PC-3 (cell line): ENCODE measurements around the gene NVL. TPM values are rescaled to one million over a fixed set of nuclear protein-coding genes. Genes with fewer than 3 reads are reported as not detected.

Experiments used
- ATAC-seq: fragments of 200-7000 bp; cut with Tn5 transposase; 2 replicates; pipeline ENCODE4 v1.9.1; 2020; ENCODE audit warnings: mild to moderate bottlenecking, moderate library complexity
- BruUV-seq: library from RNA; stranded (reverse); fragments of 400-500 nt; replicated peaks from 2 replicates; lab custom pipeline; 2021; lab: Mats Ljungman, UMichigan
- CTCF ChIA-PET: fragments of 300-600 bp; sonication (Branson Sonifier 250); formaldehyde crosslinking; loops from one replicate; lab custom pipeline; 2022; ENCODE audit warnings: antibody characterized with exemption; lab: Charles Lee
- POLR2A ChIA-PET: fragments of 300-600 bp; sonication (Branson Sonifier 250); formaldehyde crosslinking; loops from one replicate; lab custom pipeline; 2022; ENCODE audit warnings: antibody characterized with exemption; ENCODE audit not compliant: unreplicated experiment; lab: Charles Lee
- DNase-seq: peaks from one replicate; pipeline ENCODE4 v3.0.0-alpha.2; 2015
- H2AFZ ChIP-seq: fragments of 300-600 bp; sonication (generic); 2 replicates; pipeline ENCODE4 v1.6.0; 2016; ENCODE audit warnings: antibody characterized with exemption, low read length
- H3F3A ChIP-seq: fragments of 300-600 bp; sonication (generic); one replicate; pipeline ENCODE4 v1.6.0; 2017; ENCODE audit warnings: antibody characterized with exemption, low read length, control low read depth, mild to moderate bottlenecking; ENCODE audit not compliant: unreplicated experiment
- H3K27ac ChIP-seq: fragments of 300-600 bp; sonication (generic); 2 replicates; pipeline ENCODE4 v1.5.1; 2016; ENCODE audit warnings: mild to moderate bottlenecking, low read length
- H3K27me3 ChIP-seq: fragments of 300-600 bp; sonication (generic); 2 replicates; pipeline ENCODE4 v1.6.1; 2016; ENCODE audit warnings: low read length, mixed read lengths
- H3K36me3 ChIP-seq: fragments of 300-600 bp; sonication (generic); 2 replicates; pipeline ENCODE4 v1.6.1; 2016; ENCODE audit warnings: low read depth, mixed run types, low read length, mixed read lengths
- H3K4me1 ChIP-seq: fragments of 300-600 bp; sonication (generic); 2 replicates; pipeline ENCODE4 v1.5.1; 2016; ENCODE audit warnings: low read length; ENCODE audit not compliant: insufficient read depth
- H3K4me2 ChIP-seq: fragments of 300-600 bp; sonication (generic); 2 replicates; pipeline ENCODE4 v1.6.0; 2016; ENCODE audit warnings: low read length
- H3K4me3 ChIP-seq: fragments of 300-600 bp; sonication (generic); 2 replicates; pipeline ENCODE4 v1.5.1; 2016; ENCODE audit warnings: mild to moderate bottlenecking, low read length, mixed read lengths
- H3K79me2 ChIP-seq: fragments of 300-600 bp; sonication (generic); 2 replicates; pipeline ENCODE4 v1.6.1; 2017; ENCODE audit warnings: low read length, mixed read lengths
- H3K9ac ChIP-seq: fragments of 300-600 bp; sonication (generic); 2 replicates; pipeline ENCODE4 v1.6.0; 2016; ENCODE audit warnings: mild to moderate bottlenecking, low read length
- H3K9me2 ChIP-seq: fragments of 300-600 bp; sonication (generic); replicated peaks from 2 replicates; pipeline ENCODE4 v1.6.1; 2016; ENCODE audit warnings: mixed run types, low read length, mixed read lengths
- H3K9me3 ChIP-seq: fragments of 300-600 bp; sonication (generic); 2 replicates; pipeline ENCODE4 v1.6.1; 2016; ENCODE audit warnings: low read length, mixed read lengths
- H4K20me1 ChIP-seq: fragments of 300-600 bp; sonication (generic); 2 replicates; pipeline ENCODE4 v1.6.1; 2016; ENCODE audit warnings: low read length, mixed read lengths
- CTCF ChIP-seq: fragments of 300-600 bp; sonication (generic); conservative IDR thresholded peaks from 2 replicates; pipeline ENCODE4 v1.5.1; 2017; ENCODE audit warnings: antibody characterized with exemption, low read depth, mild to moderate bottlenecking, low read length
- EZH2 ChIP-seq: fragments of 300-600 bp; sonication (generic); IDR thresholded peaks from one replicate; pipeline ENCODE4 v1.6.1; 2017; ENCODE audit warnings: antibody characterized with exemption, mild to moderate bottlenecking, low read length; ENCODE audit not compliant: unreplicated experiment
- EZH2phosphoT487 ChIP-seq: fragments of 300-600 bp; sonication (generic); IDR thresholded peaks from 2 replicates; pipeline ENCODE4 v1.6.1; 2018; ENCODE audit warnings: mild to moderate bottlenecking, antibody characterized with exemption, low read length, borderline replicate concordance
- intact Hi-C: fragments of 100-400 bp; cut with micrococcal nuclease; formaldehyde crosslinking; loops from 2 replicates; pipeline ENCODE4 v1.9.0; 2023
- total RNA-seq: library from RNA; depleted of rRNA; stranded (reverse); fragments of >200 nt; gene quantifications from 2 replicates; pipeline ENCODE4 v1.2.3, GENCODE V29; 2014

Gene NVL
- total RNA-seq, 1 experiment from 2014 or later, result 37.1 TPM

GRCh38 chr1:224258351-224258750 lies 71.6 kb downstream of the NVL start:
- ATAC-seq (no peak), DNase-seq (no peak)
- Histone ChIP-seq H3K9me3 (no peaks in the 10 kb centered on the region), H3K4me1 (peaks cover 12% of the 10 kb centered on the region), H2AFZ (no peak overlapping the region), H3K9me2 (no peaks in the 10 kb centered on the region), H4K20me1 (no peaks in the 10 kb centered on the region), H3K36me3 (peaks cover 4% of the 10 kb centered on the region; the same call in 1 of the 2 replicates), H3K4me2 (no peak overlapping the region), H3K27ac (no peak overlapping the region), H3K27me3 (no peaks in the 10 kb centered on the region), H3K4me3 (no peak overlapping the region), H3K9ac (no peak overlapping the region), H3K79me2 (no peaks in the 10 kb centered on the region), H3F3A (no peaks in the 10 kb centered on the region)
- TF ChIP-seq EZH2phosphoT487, result no peak
- TF ChIP-seq CTCF, result no peak
- no peak for TF ChIP-seq EZH2
- ChIA-PET POLR2A (interaction anchor here (0.6 kb wide), 1 partner anchor 67 kb away, joined by 8 read pairs; no protein-coding TSS in a partner anchor), CTCF (no interaction called here)
- BruUV-seq, result no TSS peak
- intact Hi-C loops, result no loop called here

GRCh38 chr1:224256640-224257039 lies 73.3 kb downstream of the NVL start:
- CTCF ChIA-PET, result no interaction called here
- H3K27me3 ChIP-seq, result no peaks in the 10 kb centered on the region
- H2AFZ ChIP-seq, result no peak overlapping the region
- H3K27ac ChIP-seq, result no peak overlapping the region
- no peaks in the 10 kb centered on the region for H3F3A ChIP-seq
- intact Hi-C loops, result no loop called here
- H3K79me2 ChIP-seq, result no peaks in the 10 kb centered on the region
- H3K36me3 ChIP-seq, result peaks cover 4% of the 10 kb centered on the region; the same call in 1 of the 2 replicates
- ATAC-seq, result no peak
- POLR2A ChIA-PET, result no interaction called here
- no peak overlapping the region for H3K9ac ChIP-seq
- peaks cover 12% of the 10 kb centered on the region for H3K4me1 ChIP-seq
- no TSS peak for BruUV-seq
- H3K4me2 ChIP-seq, result no peak overlapping the region
- TF ChIP-seq CTCF, result no peak
- TF ChIP-seq EZH2, result no peak
- H4K20me1 ChIP-seq, result no peaks in the 10 kb centered on the region
- no peak for DNase-seq
- no peaks in the 10 kb centered on the region for H3K9me3 ChIP-seq
- no peak overlapping the region for H3K4me3 ChIP-seq
- H3K9me2 ChIP-seq, result no peaks in the 10 kb centered on the region

GRCh38 chr1:224253721-224254120 lies 76.3 kb downstream of the NVL start:
- POLR2A ChIA-PET, result no interaction called here
- Histone ChIP-seq H3K9me2 (no peaks in the 10 kb centered on the region), H3K27ac (no peak overlapping the region), H4K20me1 (no peaks in the 10 kb centered on the region), H3K9me3 (no peaks in the 10 kb centered on the region), H3K36me3 (peaks cover 13% of the 10 kb centered on the region; the same call in 1 of the 2 replicates), H3K27me3 (no peaks in the 10 kb centered on the region), H3K9ac (no peak overlapping the region), H3K4me1 (no peaks in the 10 kb centered on the region), H2AFZ (no peak overlapping the region), H3K4me2 (no peak overlapping the region), H3K4me3 (no peak overlapping the region), H3K79me2 (no peaks in the 10 kb centered on the region), H3F3A (no peaks in the 10 kb centered on the region)
- intact Hi-C loops, result loop anchor here (5.0 kb wide), 1 partner anchor 79 kb away; the partner anchor contains the start of gene NVL
- ATAC-seq, result no peak
- TF ChIP-seq CTCF, result no peak
- no peak for TF ChIP-seq EZH2phosphoT487
- no peak for TF ChIP-seq EZH2
- BruUV-seq, result no TSS peak
- CTCF ChIA-PET, result no interaction called here
- DNase-seq, result no peak
